Gastroesophageal sphincter (tissue), 4 donors: ENCODE results near the gene RPTOR. TPM values are rescaled to one million over a fixed set of nuclear protein-coding genes. Genes with fewer than 3 reads are reported as not detected.

ENCODE experiments used
- ATAC-seq: fragments of 150-250 bp; one replicate; pipeline ENCODE4 v1.9.1; 2016; ENCODE audit warnings: mild to moderate bottlenecking, moderate library complexity
- H3K27ac ChIP-seq, 4 donors: fragments of 200-600 bp; sonication (generic) in 3 of 4; 1 replicate in 3 of 4; 2 replicates in 1 of 4; pipeline ENCODE4 v1.5.1; 2016 to 2019
- H3K27me3 ChIP-seq: fragments of 200-600 bp; sonication (generic); one replicate; pipeline ENCODE4 v1.5.1; 2019
- H3K36me3 ChIP-seq, 2 donors: fragments of 200-600 bp; sonication (generic); one replicate each; pipeline ENCODE4 v1.5.1; 2019; ENCODE audit warnings: control low read depth in 1 of 2
- H3K4me1 ChIP-seq, 3 donors: fragments of 200-600 bp; sonication (generic); 1 replicate in 2 of 3; 2 replicates in 1 of 3; pipeline ENCODE4 v1.5.1; 2016 to 2019; ENCODE audit warnings: control low read depth in 2 of 3
- H3K4me3 ChIP-seq, 2 donors: fragments of 200-600 bp; sonication (generic); one replicate each; pipeline ENCODE4 v1.5.1; 2019; ENCODE audit warnings: mild to moderate bottlenecking in 1 of 2, moderate library complexity in 1 of 2
- H3K9me3 ChIP-seq, 3 donors: fragments of 200-600 bp; sonication (generic); one replicate each; pipeline ENCODE4 v1.5.1; 2017 to 2019; ENCODE audit warnings: control low read depth in 2 of 3
- EP300 ChIP-seq: sonication (generic); formaldehyde crosslinking; IDR thresholded peaks from one replicate; pipeline ENCODE4 v1.6.1; 2017; ENCODE audit warnings: antibody characterized with exemption, mild to moderate bottlenecking
- POLR2A ChIP-seq, 2 donors: fragments of 450-650 bp; IDR thresholded peaks; one replicate each; pipeline ENCODE4 v1.6.1; 2017; ENCODE audit warnings: antibody characterized with exemption in 2 of 2, mild to moderate bottlenecking in 2 of 2, moderate library complexity in 1 of 2
- POLR2AphosphoS5 ChIP-seq: sonication (generic); formaldehyde crosslinking; IDR thresholded peaks from one replicate; pipeline ENCODE4 v1.6.1; 2017; ENCODE audit warnings: antibody characterized with exemption
- WGBS, 2 donors: methylation state at CpG; one replicate each; pipeline ENCODE4 v1.1.5; 2018; ENCODE audit warnings: low coverage in 1 of 2; 5-methylcytosine and 5-hydroxymethylcytosine counted together
- total RNA-seq, 4 donors: library from RNA; depleted of rRNA; stranded (reverse); fragments of >200 nt; gene quantifications; one replicate each; pipeline ENCODE4 v1.1.0, GENCODE V29; 2016
- TF ChIP-seq, protein P1 (sequence below), 4 experiments: fragments of 200-600 bp in 2 of 4; fragments of 450-650 bp in 2 of 4; sonication (generic) in 1 of 4; IDR thresholded peaks; one replicate each; pipeline ENCODE4 v1.5.1; 2017 to 2019; ENCODE audit warnings: antibody characterized with exemption in 4 of 4, mild to moderate bottlenecking in 2 of 4, moderate library complexity in 2 of 4

Gene RPTOR
- total RNA-seq, 4 donors from 2014 or later = 25.7 to 56.8 (median 39.7) TPM

DNA sequence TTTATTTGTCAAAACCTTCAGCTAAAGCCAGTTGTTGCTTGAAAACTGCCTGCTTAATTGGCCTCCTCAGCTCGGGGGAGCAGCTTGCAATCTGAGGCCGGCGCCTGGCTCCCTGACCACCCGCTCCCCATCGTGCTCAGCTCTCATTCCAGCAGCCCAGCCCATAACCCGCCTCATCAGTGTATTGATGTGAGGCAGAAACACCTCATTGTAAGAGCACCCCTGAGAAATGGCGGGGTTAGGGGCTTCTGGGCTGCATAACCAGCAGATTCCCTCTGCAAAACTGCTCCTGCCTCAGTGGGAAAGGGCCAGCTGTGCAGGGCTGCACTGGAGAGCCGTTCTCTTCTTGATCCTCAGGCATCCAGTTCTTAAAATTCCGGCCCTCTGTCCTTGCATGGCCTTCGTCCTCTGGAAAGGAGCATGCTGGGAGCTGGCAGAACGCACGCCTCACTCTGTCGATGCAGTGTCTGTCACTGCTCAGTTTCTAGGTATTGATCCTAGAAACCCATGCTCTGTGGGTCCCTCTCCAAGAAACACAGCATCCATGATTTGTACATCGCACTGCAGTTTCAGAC, 333.2 kb downstream of the RPTOR start:
- 92 to 93% methylated on average over 5 of the region's 14 CpGs for WGBS, 2 donors
- Histone ChIP-seq H3K9me3 (no peaks in the 10 kb centered on the region), H3K4me1 (no peaks in the 10 kb centered on the region), H3K27ac (no peak overlapping the region), H3K4me3 (no peak overlapping the region), H3K27me3 (no peaks in the 10 kb centered on the region), H3K36me3 (peaks cover 0 to 66% of the 10 kb centered on the region in 2 donors)
- no peak for ATAC-seq
- TF ChIP-seq, protein P1, sequence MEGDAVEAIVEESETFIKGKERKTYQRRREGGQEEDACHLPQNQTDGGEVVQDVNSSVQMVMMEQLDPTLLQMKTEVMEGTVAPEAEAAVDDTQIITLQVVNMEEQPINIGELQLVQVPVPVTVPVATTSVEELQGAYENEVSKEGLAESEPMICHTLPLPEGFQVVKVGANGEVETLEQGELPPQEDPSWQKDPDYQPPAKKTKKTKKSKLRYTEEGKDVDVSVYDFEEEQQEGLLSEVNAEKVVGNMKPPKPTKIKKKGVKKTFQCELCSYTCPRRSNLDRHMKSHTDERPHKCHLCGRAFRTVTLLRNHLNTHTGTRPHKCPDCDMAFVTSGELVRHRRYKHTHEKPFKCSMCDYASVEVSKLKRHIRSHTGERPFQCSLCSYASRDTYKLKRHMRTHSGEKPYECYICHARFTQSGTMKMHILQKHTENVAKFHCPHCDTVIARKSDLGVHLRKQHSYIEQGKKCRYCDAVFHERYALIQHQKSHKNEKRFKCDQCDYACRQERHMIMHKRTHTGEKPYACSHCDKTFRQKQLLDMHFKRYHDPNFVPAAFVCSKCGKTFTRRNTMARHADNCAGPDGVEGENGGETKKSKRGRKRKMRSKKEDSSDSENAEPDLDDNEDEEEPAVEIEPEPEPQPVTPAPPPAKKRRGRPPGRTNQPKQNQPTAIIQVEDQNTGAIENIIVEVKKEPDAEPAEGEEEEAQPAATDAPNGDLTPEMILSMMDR (IDR thresholded peaks at IDR 0.05) = no peak
- TF ChIP-seq EP300 (no peak), POLR2A (IDR thresholded peaks at IDR 0.05) (no peak), POLR2AphosphoS5 (no peak)

DNA sequence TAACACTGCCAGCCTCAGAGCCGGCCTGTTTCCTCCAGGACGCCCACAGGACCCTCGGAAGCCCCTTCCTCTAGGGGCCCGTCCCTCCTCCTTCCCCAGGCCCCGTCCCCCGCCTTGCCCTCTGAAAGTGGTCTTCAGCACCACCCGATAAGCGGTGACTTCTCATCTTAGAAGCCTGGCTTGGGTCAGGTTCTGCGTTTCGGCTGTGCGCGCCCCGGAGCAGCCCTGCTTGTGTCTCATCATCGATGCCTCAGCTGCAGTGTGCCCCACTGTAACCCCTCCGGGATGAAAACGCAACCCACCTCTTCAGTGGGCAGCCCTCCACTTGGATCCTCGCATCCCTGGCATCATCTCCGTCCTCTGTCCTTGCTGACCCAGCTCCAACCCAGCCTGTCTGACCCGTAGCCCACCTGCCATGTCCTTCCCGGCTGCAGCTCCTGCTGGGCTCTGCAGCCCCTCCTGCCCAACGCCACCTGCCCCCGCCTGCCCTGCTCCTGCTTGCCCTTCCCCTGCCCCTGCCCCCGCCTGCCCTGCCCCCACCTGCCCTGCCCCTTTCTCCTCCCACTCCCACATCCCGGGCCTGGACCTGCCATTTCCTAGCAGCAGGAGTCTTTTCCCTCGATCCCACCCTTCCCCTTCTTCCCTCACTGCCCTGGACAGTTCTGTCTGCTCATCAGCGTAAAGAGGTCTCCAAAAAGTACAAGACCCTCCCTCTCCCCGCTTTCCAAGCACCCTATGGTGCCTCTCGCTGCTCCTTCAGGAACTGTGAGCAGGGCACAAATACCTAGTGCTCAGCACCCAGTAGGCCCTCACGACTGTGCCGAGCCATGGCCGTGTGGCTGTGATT, 334.5 kb downstream of the RPTOR start:
- 80 to 99% methylated on average over 11 to 17 of the region's 31 CpGs for whole genome bisulfite sequencing, 2 donors
- ATAC-seq = no peak

DNA sequence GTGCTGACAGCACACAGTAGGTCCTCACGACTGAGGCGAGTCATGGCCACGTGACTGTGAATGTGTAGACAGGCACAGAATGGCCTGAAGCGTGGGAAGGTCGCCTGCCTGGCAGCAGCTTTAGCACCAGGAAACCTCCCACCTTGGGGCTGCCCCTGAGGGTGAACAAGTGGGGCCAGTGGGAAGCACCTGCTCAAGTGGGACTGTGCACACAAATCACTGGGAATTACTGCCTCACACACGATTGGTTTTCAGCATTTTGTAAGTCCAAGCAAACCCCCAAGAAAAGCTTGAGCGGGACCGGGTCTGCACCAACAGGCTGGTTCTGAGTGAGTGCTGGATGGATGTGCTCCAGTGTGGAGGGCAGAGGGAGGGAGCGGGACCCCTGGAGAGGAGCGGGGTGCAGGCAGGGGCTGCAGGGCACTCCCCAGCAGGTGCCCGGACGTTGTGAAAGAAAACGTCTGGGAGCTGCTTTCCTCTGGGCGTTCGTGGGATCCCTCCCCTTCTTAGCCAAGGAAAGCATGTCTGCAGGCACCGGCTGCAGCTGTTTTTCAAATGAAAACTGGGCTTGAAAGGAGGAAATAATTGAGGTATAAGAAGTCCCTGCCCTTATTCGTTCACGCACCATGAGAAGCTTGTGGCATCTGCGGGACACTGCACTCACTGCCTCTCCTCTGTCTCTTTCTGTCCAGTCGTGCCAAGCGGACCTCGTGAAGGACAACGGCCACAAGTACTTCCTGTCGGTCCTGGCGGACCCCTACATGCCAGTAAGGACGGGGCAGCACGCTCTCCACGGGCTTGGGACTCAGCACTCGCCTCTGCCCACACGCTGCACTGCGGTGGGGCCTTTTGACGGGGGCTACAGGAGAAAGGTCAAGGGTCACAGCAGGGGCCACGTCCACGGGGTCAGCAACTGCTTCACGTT, 335.3 kb downstream of the RPTOR start:
- 80 to 88% methylated on average over 3 to 24 of the region's 35 CpGs for WGBS, 2 donors
- no peak overlapping the region for H3K4me3 ChIP-seq
- H3K27me3 ChIP-seq = no peaks in the 10 kb centered on the region
- no peaks in the 10 kb centered on the region for H3K4me1 ChIP-seq
- no peaks in the 10 kb centered on the region for H3K9me3 ChIP-seq
- H3K27ac ChIP-seq = no peak overlapping the region
- ATAC-seq = no peak
- TF ChIP-seq, protein P1 (IDR thresholded peaks at IDR 0.05) = no peak
- TF ChIP-seq EP300 (no peak), POLR2A (IDR thresholded peaks at IDR 0.05) (no peak), POLR2AphosphoS5 (no peak)
- H3K36me3 ChIP-seq = peaks cover 0 to 72% of the 10 kb centered on the region in 2 donors

More for the DNA sequence above, 334.5 kb downstream of the RPTOR start:
- H3K27me3 ChIP-seq = no peaks in the 10 kb centered on the region
- no peak overlapping the region for H3K27ac ChIP-seq
- no peaks in the 10 kb centered on the region for H3K4me1 ChIP-seq
- no peak overlapping the region for H3K4me3 ChIP-seq
- TF ChIP-seq EP300 (no peak), POLR2AphosphoS5 (no peak), POLR2A (IDR thresholded peaks at IDR 0.05) (no peak)
- TF ChIP-seq, protein P1 (IDR thresholded peaks at IDR 0.05) = no peak
- no peaks in the 10 kb centered on the region for H3K9me3 ChIP-seq
- peaks cover 0 to 71% of the 10 kb centered on the region in 2 donors for H3K36me3 ChIP-seq

DNA sequence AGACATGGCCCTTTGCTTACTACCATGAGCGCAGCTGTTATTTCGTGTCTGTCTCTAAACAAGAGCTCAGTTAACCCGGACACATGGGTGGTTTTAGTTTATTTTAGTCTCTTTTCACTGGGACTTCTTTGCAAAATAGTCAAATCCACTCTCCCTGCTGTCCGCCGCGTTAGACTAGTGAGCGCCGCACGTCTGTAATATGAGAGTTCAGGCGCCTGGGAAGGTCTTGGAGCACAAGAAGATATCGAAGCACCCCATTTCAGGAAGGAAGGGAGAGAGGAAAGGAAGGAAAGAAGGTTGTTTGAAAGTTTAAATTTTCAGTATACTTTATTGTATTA, 336.0 kb downstream of the RPTOR start:
- H3K9me3 ChIP-seq = no peaks in the 10 kb centered on the region
- H3K27ac ChIP-seq = no peak overlapping the region
- peaks cover 0 to 72% of the 10 kb centered on the region in 2 donors for H3K36me3 ChIP-seq
- no peak for ATAC-seq
- no peaks in the 10 kb centered on the region for H3K4me1 ChIP-seq
- 73 to 91% methylated on average over 3 to 7 of the region's 11 CpGs for WGBS, 2 donors
- no peak overlapping the region for H3K4me3 ChIP-seq
- TF ChIP-seq POLR2AphosphoS5 (no peak), POLR2A (IDR thresholded peaks at IDR 0.05) (no peak), EP300 (no peak)
- TF ChIP-seq, protein P1 (IDR thresholded peaks at IDR 0.05) = no peak
- H3K27me3 ChIP-seq = no peaks in the 10 kb centered on the region
